Ishikawa (cell line): ENCODE measurements around the gene TMEM207.

Source experiments
- CEBPB ChIP-seq: IDR thresholded peaks from 2 replicates; pipeline ENCODE4 v1.6.1; 2012
- CREB1 ChIP-seq: IDR thresholded peaks from 2 replicates; pipeline ENCODE4 v1.6.1; 2012; ENCODE audit warnings: low read depth
- EGR1 ChIP-seq: IDR thresholded peaks from 2 replicates; pipeline ENCODE4 v1.6.1; 2012
- EP300 ChIP-seq: IDR thresholded peaks from 2 replicates; pipeline ENCODE4 v1.6.1; 2012; ENCODE audit warnings: borderline replicate concordance
- FOXM1 ChIP-seq: IDR thresholded peaks from 2 replicates; pipeline ENCODE4 v1.6.1; 2012; ENCODE audit warnings: low read depth, borderline replicate concordance
- MAX ChIP-seq: IDR thresholded peaks from 2 replicates; pipeline ENCODE4 v1.6.1; 2012
- NFIC ChIP-seq: IDR thresholded peaks from 2 replicates; pipeline ENCODE4 v1.6.1; 2012
- RAD21 ChIP-seq: IDR thresholded peaks from 2 replicates; pipeline ENCODE4 v1.6.1; 2012; ENCODE audit warnings: low read depth
- TAF1 ChIP-seq: IDR thresholded peaks from 2 replicates; pipeline ENCODE4 v1.6.1; 2012; ENCODE audit warnings: low read depth, mild to moderate bottlenecking
- TCF12 ChIP-seq: IDR thresholded peaks from 2 replicates; pipeline ENCODE4 v1.6.1; 2012; ENCODE audit warnings: low read depth
- TEAD4 ChIP-seq: IDR thresholded peaks from 2 replicates; pipeline ENCODE4 v1.6.1; 2012
- USF1 ChIP-seq: IDR thresholded peaks from 2 replicates; pipeline ENCODE4 v1.6.1; 2012
- YY1 ChIP-seq: IDR thresholded peaks from 2 replicates; pipeline ENCODE4 v1.6.1; 2012; ENCODE audit warnings: low read depth
- ZBTB7A ChIP-seq: IDR thresholded peaks from 2 replicates; pipeline ENCODE4 v1.6.1; 2012; ENCODE audit warnings: low read depth
- TF ChIP-seq, protein P1 (sequence below): IDR thresholded peaks from 2 replicates; pipeline ENCODE4 v1.6.1; 2012; ENCODE audit warnings: low read depth, mild to moderate bottlenecking

The TMEM207 gene

DNA sequence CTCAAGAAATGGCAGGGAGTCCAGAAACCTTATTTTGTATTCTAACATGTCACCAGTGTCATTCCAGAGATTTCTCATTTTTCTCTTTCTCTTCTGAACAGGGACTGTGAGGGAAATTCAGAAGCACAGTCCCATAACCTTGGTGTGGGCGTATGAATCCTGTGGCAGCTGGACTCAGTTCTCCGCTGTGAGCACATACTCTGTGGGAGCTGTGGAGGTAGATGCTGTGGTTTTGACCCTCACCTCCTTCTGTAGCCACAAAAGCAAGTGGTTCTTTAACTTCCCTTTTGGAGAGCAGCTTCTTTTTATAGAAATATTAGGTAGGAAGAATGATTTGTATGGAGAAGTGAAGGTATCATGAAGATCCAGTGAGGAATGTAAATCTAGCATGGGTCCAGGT lies 13.4 kb downstream of the TMEM207 start:
- no peak for TF ChIP-seq EGR1
- TF ChIP-seq FOXM1, result no peak
- TF ChIP-seq YY1, result no peak
- no peak for TF ChIP-seq USF1
- no peak for TF ChIP-seq NFIC
- TF ChIP-seq EP300, result no peak
- no peak for TF ChIP-seq RAD21
- TF ChIP-seq ZBTB7A, result no peak
- no peak for TF ChIP-seq TEAD4
- TF ChIP-seq MAX, result no peak
- TF ChIP-seq, protein P1, sequence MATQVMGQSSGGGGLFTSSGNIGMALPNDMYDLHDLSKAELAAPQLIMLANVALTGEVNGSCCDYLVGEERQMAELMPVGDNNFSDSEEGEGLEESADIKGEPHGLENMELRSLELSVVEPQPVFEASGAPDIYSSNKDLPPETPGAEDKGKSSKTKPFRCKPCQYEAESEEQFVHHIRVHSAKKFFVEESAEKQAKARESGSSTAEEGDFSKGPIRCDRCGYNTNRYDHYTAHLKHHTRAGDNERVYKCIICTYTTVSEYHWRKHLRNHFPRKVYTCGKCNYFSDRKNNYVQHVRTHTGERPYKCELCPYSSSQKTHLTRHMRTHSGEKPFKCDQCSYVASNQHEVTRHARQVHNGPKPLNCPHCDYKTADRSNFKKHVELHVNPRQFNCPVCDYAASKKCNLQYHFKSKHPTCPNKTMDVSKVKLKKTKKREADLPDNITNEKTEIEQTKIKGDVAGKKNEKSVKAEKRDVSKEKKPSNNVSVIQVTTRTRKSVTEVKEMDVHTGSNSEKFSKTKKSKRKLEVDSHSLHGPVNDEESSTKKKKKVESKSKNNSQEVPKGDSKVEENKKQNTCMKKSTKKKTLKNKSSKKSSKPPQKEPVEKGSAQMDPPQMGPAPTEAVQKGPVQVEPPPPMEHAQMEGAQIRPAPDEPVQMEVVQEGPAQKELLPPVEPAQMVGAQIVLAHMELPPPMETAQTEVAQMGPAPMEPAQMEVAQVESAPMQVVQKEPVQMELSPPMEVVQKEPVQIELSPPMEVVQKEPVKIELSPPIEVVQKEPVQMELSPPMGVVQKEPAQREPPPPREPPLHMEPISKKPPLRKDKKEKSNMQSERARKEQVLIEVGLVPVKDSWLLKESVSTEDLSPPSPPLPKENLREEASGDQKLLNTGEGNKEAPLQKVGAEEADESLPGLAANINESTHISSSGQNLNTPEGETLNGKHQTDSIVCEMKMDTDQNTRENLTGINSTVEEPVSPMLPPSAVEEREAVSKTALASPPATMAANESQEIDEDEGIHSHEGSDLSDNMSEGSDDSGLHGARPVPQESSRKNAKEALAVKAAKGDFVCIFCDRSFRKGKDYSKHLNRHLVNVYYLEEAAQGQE, result no peak
- no peak for TF ChIP-seq CREB1
- no peak for TF ChIP-seq CEBPB

DNA sequence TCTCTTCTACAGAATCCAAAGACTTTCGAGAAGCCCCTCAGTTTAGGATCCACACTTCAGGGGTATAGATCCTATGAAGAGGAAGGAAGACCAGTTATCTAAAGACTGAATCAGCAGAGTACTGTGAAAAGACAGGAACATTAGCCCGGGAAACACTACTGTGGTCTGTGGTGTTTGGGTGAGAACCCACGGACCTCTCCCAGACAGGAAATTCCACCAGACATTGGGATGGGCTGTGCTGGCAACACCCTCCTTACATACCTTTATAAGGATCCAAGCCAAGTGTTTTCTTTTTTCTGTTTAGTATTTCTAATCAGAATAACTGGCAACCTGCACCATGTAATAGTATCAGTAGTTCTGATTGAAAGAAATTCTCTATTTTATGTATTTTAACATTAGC lies 14.1 kb downstream of the TMEM207 start:
- TF ChIP-seq TAF1 (no peak), EP300 (no peak), TCF12 (no peak), NFIC (no peak), TEAD4 (no peak), ZBTB7A (no peak), MAX (no peak), RAD21 (no peak), FOXM1 (no peak), CEBPB (no peak), EGR1 (no peak), YY1 (no peak), USF1 (no peak), CREB1 (no peak)
- TF ChIP-seq, protein P1, result no peak

DNA sequence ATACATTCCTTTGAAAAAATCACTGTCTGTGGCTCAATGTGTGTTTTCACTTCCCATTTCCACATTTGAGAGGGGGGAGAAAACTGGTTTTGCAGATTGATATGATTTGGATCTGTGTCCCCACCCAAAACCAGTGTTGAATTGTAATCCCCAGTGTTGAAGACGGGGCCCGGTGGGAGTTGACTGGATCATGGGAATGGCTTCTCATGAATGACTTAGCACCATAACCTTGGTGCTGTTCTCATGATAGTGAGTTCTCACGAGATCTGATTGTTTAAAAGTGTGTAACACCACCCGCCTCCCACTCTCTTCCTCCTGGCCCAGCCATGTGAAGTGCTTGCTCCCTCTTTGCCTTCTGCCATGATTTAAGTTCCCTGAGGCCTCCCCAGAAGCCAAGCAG lies 16.1 kb downstream of the TMEM207 start:
- TF ChIP-seq USF1 (no peak), RAD21 (no peak), CEBPB (no peak), TEAD4 (no peak), EP300 (no peak), TCF12 (no peak), CREB1 (no peak), YY1 (no peak), ZBTB7A (no peak), FOXM1 (no peak), MAX (no peak), TAF1 (no peak), NFIC (no peak), EGR1 (no peak)
- TF ChIP-seq, protein P1, result no peak

DNA sequence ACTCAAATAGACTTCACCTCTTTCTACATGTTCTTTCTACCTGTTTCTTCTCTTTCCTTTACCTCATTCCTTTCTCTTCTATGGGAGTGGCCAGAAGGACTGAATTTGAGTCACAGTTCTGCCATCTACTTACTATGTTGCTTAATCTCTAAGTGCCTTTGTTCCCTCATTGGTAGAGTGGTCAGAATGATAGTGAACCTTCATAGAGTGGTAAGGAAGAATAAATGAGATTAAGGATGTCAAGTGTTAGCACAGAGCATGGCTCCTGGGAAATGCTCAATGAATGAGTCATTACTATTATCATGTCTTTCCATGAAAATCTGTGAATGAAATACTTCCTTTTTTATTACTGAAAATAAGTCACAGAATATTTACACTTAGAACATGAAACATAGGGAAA lies 17.5 kb downstream of the TMEM207 start:
- TF ChIP-seq USF1 (no peak), NFIC (no peak)
